OCI-LY7 (cell line): ENCODE measurements around the gene SYS1.

Experiments used
- EZH2phosphoT487 ChIP-seq: fragments of 200-600 bp; sonication (generic); IDR thresholded peaks from 2 replicates; pipeline ENCODE4 v1.6.1; 2018; ENCODE audit warnings: low read depth, borderline replicate concordance, mild to moderate bottlenecking, mixed run types, antibody characterized with exemption, low read length, moderate library complexity, mixed read lengths
- TF ChIP-seq, protein P1 (sequence below): fragments of 200-600 bp; sonication (generic); conservative IDR thresholded peaks from 2 replicates; pipeline ENCODE4 v1.5.1; 2014; ENCODE audit warnings: mild to moderate bottlenecking, antibody characterized with exemption, low read length, moderate library complexity, mixed read lengths

DNA sequence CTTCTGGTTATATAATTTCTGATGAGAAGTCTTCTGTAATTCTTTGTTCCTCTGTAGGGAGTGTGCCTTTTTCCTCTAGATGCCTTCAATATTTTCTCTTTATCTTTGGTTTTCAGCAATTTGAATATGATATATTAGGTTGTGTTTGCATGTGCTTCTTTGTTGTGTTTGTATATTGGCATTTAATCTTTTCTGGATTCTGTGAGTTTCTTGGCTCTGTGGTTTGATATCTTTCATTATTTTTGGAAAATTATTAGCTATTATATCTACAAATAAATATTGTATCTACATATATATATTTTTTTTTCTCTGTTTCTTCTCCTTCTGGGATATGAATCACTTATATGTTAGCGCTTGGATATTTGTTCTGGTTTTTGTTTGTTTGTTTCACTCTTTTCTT is 36.1 kb downstream of the SYS1 start:
- TF ChIP-seq, protein P1, sequence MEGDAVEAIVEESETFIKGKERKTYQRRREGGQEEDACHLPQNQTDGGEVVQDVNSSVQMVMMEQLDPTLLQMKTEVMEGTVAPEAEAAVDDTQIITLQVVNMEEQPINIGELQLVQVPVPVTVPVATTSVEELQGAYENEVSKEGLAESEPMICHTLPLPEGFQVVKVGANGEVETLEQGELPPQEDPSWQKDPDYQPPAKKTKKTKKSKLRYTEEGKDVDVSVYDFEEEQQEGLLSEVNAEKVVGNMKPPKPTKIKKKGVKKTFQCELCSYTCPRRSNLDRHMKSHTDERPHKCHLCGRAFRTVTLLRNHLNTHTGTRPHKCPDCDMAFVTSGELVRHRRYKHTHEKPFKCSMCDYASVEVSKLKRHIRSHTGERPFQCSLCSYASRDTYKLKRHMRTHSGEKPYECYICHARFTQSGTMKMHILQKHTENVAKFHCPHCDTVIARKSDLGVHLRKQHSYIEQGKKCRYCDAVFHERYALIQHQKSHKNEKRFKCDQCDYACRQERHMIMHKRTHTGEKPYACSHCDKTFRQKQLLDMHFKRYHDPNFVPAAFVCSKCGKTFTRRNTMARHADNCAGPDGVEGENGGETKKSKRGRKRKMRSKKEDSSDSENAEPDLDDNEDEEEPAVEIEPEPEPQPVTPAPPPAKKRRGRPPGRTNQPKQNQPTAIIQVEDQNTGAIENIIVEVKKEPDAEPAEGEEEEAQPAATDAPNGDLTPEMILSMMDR: no peak
- TF ChIP-seq EZH2phosphoT487: no peak
